GM10266 (cell line): ENCODE results near the gene NUDC.

Source experiments
- DNase-seq: peaks from one replicate; pipeline ENCODE4 v3.0.0; 2012; ENCODE audit errors: extremely low spot score
- TF ChIP-seq, protein P1 (sequence below): IDR thresholded peaks from 2 replicates; pipeline ENCODE4 v1.5.1; 2012; ENCODE audit warnings: mild to moderate bottlenecking, low read depth; ENCODE audit not compliant: control insufficient read depth, insufficient read depth; ENCODE audit errors: missing control alignments

Gene NUDC

DNA sequence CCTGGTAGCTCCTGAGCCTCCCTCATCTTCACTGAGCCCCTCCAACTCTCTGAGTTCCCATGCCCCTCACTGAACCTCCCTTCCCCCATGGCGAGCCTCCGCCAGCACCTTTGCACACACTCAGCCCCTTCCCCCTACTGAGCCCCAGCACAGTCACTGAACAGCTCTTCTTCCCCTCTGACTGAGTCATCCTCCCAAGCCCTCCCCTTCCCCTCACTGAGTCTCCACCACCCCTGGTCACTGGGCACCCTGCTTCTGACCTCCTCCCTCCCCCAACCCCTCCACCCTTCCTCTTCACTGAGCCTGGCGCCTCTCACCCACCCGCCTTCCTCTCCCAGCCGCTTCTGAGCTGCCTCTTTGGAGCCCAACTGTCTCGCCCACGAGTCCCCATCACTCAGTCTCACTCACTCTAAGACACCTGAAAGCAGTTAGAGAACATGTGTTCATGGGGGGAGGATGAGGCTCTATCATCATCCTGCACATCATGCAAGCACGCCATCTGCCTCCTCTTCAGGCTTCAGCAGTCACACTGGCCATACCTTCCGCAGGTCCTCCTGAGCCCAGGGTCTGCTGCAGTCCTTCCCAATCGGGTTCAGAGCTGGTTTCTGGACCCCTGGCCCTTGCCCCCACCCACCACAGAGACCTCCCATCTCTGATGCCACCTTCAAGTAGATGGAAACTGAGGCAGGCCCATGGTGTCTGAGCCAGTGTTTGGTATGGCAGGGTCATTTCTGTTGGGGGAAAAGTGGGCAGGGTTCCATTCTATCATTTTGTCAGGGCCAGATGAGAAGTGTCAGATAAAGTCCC, 70.0 kb downstream of the NUDC start:
- TF ChIP-seq, protein P1, sequence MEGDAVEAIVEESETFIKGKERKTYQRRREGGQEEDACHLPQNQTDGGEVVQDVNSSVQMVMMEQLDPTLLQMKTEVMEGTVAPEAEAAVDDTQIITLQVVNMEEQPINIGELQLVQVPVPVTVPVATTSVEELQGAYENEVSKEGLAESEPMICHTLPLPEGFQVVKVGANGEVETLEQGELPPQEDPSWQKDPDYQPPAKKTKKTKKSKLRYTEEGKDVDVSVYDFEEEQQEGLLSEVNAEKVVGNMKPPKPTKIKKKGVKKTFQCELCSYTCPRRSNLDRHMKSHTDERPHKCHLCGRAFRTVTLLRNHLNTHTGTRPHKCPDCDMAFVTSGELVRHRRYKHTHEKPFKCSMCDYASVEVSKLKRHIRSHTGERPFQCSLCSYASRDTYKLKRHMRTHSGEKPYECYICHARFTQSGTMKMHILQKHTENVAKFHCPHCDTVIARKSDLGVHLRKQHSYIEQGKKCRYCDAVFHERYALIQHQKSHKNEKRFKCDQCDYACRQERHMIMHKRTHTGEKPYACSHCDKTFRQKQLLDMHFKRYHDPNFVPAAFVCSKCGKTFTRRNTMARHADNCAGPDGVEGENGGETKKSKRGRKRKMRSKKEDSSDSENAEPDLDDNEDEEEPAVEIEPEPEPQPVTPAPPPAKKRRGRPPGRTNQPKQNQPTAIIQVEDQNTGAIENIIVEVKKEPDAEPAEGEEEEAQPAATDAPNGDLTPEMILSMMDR: no peak
- DNase-seq: peak; percentile 54

DNA sequence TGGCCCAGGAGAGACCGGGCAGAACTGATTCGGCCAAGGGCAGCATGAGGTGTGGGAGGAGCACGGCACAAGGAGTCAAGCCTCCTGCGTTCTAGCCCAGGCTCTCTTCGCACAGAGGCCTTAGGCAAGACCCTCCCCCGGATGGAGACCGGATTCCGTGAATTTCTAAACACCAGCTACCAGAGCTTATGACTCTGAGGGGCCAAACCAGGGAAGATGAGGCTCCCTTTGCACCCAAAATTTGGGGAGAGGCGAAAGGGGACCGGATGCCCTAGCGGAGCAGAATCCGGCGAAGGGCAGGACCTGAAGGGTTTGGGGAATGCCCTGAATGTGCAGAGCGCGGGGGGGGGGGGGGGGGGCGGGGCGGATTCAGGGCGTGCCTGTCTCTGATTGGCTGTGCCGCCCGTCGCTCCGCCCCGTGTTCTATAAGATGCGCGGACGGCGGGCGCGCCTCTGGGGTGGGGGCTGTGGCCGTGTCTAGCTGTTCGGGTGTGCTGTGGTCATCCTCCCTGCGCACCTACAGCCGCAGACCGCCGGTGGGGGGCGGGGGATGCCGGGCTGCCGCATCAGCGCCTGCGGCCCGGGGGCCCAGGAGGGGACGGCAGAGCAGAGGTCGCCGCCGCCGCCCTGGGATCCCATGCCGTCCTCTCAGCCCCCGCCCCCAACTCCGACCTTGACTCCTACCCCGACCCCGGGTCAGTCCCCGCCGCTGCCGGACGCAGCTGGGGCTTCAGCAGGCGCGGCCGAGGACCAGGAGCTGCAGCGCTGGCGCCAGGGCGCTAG, 71.9 kb downstream of the NUDC start, which contains the start of gene TRNP1:
Gene TRNP1, plus strand, starts transcription at position 456 of the 783 bp plus-strand sequence. Its CDS starts 95 bp downstream, at position 551.
- peak; percentile 98 for DNase-seq
- TF ChIP-seq, protein P1: no peak

GRCh38 chr1:26994020-26994786, 72.7 kb downstream of the NUDC start:
- TF ChIP-seq, protein P1: no peak
- DNase-seq: peak; percentile 64

GRCh38 chr1:26994787-26995517, 73.4 kb downstream of the NUDC start:
- peak; percentile 29 for DNase-seq
- TF ChIP-seq, protein P1: no peak

DNA sequence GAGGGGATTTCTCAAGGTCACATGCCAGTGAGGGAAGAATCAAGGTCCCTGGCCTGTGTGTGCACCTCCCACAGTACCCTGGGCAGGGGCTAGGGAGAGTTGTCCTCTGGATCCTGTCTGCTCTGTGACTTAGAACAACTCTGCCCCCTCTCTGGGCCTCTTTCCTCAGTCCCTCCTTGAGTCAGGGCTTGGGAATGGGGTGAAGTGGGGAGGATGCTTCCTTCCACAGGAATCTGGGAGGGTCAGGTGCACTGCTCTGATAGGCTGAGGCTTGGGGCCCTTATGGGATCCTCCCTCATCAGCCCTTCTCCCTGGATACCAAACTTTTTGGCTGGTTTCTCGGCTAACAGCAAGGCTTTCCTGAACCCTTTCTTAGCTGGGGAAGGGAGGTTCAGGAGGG, 74.5 kb downstream of the NUDC start:
- DNase-seq: peak; percentile 19
- TF ChIP-seq, protein P1: no peak
